ENCODE data around the gene REC114. TPM values are rescaled to one million over a fixed set of nuclear protein-coding genes. Genes with fewer than 3 reads are reported as not detected.

REC114 gene
- total RNA-seq, 1 donor from 2014 or later = not detected

- H3K9me3 ChIP-seq = no peaks in the 10 kb centered on the region
- peak overlapping the region; percentile 19 for H3K27ac ChIP-seq
- intact Hi-C loops (cut with DNase I) = no loop called here
- TF ChIP-seq CTCF (IDR thresholded peaks at IDR 0.05) (no peak), POLR2A (IDR thresholded peaks at IDR 0.05) (no peak), POLR2AphosphoS5 (IDR thresholded peaks at IDR 0.05; ENCODE audit: insufficient read depth in 1 of 2, low read depth in 1 of 2) (no peak)
- H3K27me3 ChIP-seq = no peaks in the 10 kb centered on the region
- no peaks in the 10 kb centered on the region for H3K36me3 ChIP-seq
- no peak overlapping the region for H3K4me3 ChIP-seq
- no peak for DNase-seq (ENCODE audit: extremely low spot score in 2 of 2)
- peaks cover 69% of the 10 kb centered on the region for H3K4me1 ChIP-seq
Observed at GRCh38 chr15:73608475-73608874, 165.5 kb downstream of the REC114 start.

GRCh38 chr15:73608941-73609340 lies 166.0 kb downstream of the REC114 start:
- H3K27ac ChIP-seq = peak overlapping the region; percentile 19
- DNase-seq (ENCODE audit: extremely low spot score in 2 of 2) = no peak
- peaks cover 65% of the 10 kb centered on the region for H3K4me1 ChIP-seq
- H3K27me3 ChIP-seq = no peaks in the 10 kb centered on the region
- intact Hi-C loops (cut with DNase I) = no loop called here
- no peak for TF ChIP-seq POLR2A (IDR thresholded peaks at IDR 0.05)
- TF ChIP-seq POLR2AphosphoS5 (IDR thresholded peaks at IDR 0.05; ENCODE audit: insufficient read depth in 1 of 2, low read depth in 1 of 2) = no peak
- no peak for TF ChIP-seq CTCF (IDR thresholded peaks at IDR 0.05)
- no peak overlapping the region for H3K4me3 ChIP-seq
- no peaks in the 10 kb centered on the region for H3K36me3 ChIP-seq
- H3K9me3 ChIP-seq = no peaks in the 10 kb centered on the region

Other genes starting within 250 kb of the REC114 start
- gene HCN4, start 74.2 kb upstream of the REC114 start, total RNA-seq = 0.25 TPM
- 139 TPM for gene NPTN, start 190.2 kb downstream of the REC114 start, total RNA-seq
- gene CD276, start 241.2 kb downstream of the REC114 start, total RNA-seq = 78.1 TPM